GM12892 (cell line): ENCODE data around the gene WDR45B.
"Not testable (repeated sequence)": the region's sequence is repeated elsewhere in the genome, so short reads cannot be mapped to it uniquely, and the experiment has no call there.

Source experiments
- DNase-seq: peaks from one replicate; pipeline ENCODE4 v3.0.0; 2011; ENCODE audit not compliant: insufficient read length
- FAIRE-seq: peaks from 2 replicates; lab custom pipeline; 2011; peaks lifted over from hg19 to GRCh38; lab: Jason Lieb, UNC
- POLR2A ChIP-seq: IDR thresholded peaks from 2 replicates; pipeline ENCODE4 v1.6.1; 2011; ENCODE audit warnings: low read depth, low read length, control low read depth
- POLR2AphosphoS5 ChIP-seq: IDR thresholded peaks from 2 replicates; pipeline ENCODE4 v1.6.1; 2011; ENCODE audit warnings: low read depth, low read length, control low read depth
- TAF1 ChIP-seq: IDR thresholded peaks from 2 replicates; pipeline ENCODE4 v1.6.1; 2011; ENCODE audit warnings: low read depth, mild to moderate bottlenecking, control low read depth, low read length, borderline replicate concordance

The WDR45B gene

DNA sequence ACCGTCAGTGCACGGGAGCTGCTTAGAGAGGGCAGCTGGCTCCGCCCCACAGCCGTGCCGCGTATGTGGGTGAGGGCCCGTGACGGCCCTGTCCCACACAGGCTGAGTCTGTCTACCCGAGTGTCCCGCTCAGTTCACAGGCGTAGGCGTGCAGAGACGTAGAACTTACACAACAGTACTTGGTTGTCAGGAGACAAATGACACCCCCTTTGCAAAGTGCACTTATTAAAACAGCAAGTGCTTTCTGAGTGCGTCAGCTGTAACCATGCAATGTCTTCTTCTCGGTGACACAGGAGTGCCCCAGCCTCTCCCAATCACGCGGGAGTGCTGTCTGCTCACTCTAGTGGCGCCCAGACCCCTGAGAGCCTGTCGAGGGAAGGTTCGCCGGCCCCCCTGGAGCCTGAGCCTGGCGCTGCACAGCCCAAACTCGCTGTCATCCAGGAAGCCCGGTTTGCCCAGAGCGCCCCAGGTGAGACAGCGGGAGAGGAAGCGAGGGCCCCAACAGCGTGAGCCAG lies 64.5 kb downstream of the WDR45B start:
- TF ChIP-seq TAF1 (no peak), POLR2AphosphoS5 (no peak), POLR2A (no peak)
- FAIRE-seq (no peak), DNase-seq (no peak)

DNA sequence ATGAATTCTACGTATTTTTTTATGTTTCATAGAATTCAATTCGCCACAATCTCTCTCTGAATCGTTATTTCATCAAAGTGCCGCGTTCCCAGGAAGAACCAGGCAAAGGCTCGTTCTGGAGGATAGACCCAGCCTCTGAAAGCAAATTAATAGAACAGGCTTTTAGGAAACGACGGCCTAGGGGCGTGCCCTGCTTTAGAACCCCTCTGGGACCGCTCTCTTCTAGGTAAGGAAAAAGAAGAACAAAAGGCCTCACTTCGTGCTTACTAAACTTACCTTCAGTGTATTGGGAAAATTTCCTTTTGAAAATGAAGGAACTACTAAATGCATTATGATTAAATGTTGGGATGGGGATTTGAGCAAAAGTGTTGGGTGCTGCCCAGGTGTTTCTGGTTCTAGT lies 65.5 kb downstream of the WDR45B start:
- DNase-seq (no peak), FAIRE-seq (no peak)
- TF ChIP-seq POLR2AphosphoS5 = no peak
- TF ChIP-seq TAF1 = no peak
- TF ChIP-seq POLR2A = no peak

DNA sequence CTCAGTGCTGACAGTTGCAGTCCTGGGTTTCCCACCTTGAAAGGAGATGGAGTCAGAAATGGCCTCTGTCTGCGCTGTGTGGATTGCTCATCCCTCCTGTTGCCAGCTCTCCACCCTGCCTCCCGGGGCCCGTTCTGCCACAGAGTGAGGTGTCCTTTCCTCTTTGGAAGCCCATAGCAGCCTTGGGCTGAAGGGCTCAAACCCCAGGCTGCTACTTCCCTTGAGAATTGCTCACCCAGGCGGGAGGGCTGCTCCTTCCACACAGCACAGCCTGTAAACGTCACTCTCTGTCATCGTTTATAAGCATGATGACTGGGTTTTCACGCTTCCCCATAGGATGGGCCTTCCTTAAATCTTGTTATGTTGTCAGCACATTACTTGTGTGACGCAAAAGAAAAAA lies 66.0 kb downstream of the WDR45B start:
- FAIRE-seq (no peak), DNase-seq (no peak)
- TF ChIP-seq POLR2AphosphoS5 (no peak), POLR2A (no peak), TAF1 (no peak)

DNA sequence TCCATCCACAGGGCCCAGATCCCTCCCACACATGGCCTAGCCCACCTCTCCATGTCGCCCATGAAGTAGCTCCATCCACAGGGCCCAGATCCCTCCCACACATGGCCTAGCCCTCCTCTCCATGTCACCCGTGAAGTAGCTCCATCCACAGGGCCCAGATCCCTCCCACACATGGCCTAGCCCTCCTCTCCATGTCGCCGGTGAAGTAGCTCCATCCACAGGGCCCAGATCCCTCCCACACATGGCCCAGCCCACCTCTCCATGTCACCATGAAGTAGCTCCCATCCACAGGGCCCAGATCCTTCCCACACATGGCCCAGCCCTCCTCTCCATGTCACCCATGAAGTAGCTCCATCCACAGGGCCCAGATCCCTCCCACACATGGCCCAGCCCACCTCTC lies 68.3 kb downstream of the WDR45B start:
- not testable (repeated sequence) for FAIRE-seq

DNA sequence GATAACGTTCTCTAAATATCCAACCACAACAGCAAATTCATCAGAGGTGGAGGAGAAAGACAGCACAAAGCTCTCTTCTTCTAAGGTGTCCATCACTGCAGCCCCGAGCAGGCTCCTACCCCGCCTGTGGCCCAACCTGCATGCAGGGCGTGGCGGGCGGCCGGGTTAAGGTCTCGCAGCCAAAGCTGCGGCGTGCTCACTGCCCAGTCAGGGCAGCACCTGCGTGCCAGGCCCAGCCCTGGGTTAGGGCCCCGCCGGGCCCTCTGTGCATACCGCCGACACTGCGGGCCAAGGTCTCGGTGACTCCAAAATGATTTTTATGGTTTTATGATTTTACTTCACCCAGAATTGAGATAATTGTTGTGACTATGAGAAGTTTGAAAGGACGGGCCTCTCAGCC lies 70.9 kb downstream of the WDR45B start:
- no peak for FAIRE-seq
- TF ChIP-seq TAF1 (no peak), POLR2AphosphoS5 (no peak), POLR2A (no peak)
- DNase-seq = no peak

More for the DNA sequence above, 68.3 kb downstream of the WDR45B start:
- not testable (repeated sequence) for DNase-seq

DNA sequence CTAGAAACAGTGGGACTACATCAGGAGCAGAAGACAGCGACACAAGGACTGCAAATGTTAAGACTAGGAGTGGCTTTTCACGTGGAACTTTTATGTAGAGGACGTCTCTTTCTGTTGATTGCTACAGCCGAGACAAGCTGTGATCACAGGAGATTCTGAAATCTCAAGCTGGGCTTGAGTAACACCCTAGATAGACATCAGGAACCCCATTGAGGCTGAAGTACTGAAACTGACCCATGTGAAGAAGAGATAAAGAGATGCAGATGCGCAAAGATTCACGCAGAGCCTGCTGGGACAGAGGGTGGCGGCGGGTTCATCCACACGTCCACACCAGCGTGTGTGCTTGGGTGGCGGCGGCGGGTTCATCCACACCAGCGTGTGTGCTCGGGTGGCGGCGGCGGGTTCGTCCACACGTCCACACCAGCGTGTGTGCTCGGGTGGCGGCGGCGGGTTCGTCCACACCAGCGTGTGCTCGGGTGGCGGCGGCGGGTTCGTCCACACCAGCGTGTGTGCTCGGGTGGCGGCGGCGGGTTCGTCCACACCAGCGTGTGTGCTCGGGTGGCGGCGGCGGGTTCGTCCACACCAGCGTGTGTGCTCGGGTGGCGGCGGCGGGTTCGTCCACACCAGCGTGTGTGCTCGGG lies 72.5 kb downstream of the WDR45B start:
- not testable (repeated sequence) for FAIRE-seq, DNase-seq

DNA sequence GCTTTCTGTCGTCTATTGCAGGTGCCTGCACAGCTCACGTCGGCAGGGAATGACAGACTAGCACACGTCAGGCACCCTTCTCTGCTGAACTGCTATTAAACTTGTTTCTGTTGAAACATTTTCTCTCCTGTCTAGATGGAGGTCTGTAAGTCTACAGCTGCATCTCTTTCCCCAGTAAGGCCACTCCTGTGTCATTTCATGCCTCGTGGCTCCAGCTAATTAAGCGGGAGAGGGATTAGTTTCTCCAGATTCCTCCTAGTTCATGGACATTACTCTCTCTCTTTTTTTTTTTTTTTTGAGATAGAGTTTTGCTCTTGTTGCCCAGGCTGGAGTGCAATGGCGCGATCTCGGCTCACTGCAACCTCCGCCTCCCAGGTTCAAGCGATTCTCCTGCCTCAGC lies 74.2 kb downstream of the WDR45B start:
- DNase-seq (no peak), FAIRE-seq (no peak)
- TF ChIP-seq POLR2AphosphoS5 (no peak), POLR2A (no peak), TAF1 (no peak)

DNA sequence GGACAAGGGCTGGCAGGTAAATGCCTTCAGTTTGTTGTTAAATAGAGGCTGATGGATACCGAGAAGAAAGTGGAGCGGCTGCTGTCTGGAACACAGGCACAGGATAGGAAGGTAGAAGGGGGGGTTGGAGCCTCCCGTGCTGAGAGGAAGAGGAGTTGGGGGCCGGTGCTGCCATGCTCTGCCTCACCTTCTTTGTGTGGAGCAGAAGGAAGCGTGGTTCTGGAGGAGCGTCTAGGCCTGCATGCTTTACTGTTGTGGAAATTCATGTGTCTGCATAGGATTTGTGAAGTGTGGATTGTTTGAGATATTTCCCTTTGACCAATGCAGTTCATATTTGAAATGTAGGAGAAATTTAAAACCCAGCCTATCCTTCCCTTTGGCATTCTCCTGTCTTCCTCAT lies 76.4 kb downstream of the WDR45B start:
- TF ChIP-seq POLR2A (no peak), POLR2AphosphoS5 (no peak), TAF1 (no peak)
- no peak for DNase-seq
- no peak for FAIRE-seq

DNA sequence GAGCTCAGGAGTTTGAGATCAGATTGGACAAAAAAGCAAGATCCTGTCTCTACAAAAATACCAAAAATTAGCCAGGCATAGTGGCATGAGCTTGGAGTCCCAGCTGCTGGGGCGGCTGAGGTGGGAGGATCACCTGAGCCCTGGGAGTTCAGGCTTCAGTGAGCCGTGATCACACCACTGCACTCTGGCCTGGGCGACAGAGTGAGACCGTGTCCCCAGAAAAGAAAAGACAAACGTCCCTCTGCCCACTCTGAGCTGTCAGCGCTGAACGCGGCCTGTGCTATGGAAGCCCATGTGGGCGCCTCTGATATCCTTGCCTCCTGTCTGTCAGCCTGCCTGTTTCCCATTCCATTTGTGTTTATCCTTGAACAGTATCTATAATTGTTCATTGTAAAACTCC lies 78.0 kb downstream of the WDR45B start:
- no peak for TF ChIP-seq POLR2A
- TF ChIP-seq TAF1 = no peak
- no peak for TF ChIP-seq POLR2AphosphoS5
- FAIRE-seq = no peak

DNA sequence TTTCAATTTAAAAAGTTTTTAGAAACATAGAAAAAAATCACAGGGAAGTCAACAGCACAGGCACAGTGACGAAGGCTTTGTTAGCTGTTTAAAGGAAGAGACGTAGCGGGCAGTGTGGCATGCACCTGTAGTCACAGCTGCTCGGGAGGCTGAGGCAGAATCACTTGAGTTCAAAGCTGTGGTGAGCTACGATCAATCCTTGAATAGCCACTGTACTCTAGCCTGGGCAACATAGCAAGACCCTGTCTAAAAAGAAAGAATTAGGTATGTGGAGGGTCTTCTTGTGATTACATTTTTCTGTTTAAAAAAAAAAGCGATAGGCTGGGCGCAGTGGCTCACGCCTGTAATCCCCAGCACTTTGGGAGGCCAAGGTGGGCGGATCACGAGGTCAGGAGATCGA lies 78.6 kb downstream of the WDR45B start:
- DNase-seq (no peak), FAIRE-seq (no peak)
- no peak for TF ChIP-seq POLR2A

More for the DNA sequence above, 78.0 kb downstream of the WDR45B start:
- no peak for DNase-seq

DNA sequence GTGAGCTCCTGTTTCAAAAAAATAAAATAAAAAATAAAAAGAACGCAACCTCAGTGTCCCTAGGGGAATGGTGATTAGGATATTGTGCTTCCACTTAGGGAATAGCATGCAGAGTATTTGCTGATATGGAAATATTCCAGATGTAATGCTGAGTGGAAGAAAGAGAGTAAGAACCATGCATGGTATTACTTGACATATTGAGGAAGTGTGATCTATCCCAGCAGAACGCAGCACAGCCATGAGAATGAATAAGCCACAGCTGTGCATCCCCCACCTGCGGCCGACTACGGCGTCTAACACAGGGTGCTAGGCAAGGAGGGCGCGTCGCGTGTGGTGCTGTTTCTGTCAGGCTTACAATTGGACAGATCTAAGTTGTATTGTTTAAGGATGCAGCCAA lies 79.2 kb downstream of the WDR45B start:
- TF ChIP-seq POLR2AphosphoS5 (no peak), TAF1 (no peak), POLR2A (no peak)
- DNase-seq (no peak), FAIRE-seq (no peak)

DNA sequence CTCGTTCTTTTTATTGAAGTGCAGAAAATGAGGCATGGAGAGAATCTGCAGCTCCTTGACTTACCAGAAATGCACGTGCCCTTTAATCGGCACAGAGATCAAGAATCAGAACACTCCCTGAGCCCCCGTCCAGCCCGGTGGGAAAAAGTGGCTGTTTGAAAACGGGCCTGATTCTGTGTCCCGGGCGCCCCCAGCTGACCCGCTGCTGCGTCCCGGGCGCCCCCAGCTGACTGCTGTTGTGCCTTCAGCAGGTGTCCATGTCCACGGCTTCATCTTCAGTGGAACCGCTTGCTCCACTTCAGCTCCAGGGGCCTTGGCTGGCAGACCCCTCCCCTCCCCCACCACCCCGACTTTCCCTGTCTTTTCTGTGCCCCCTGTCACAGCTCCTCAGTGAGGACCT lies 81.0 kb downstream of the WDR45B start:
- TF ChIP-seq POLR2AphosphoS5 = no peak
- no peak for TF ChIP-seq TAF1
- TF ChIP-seq POLR2A = no peak
- DNase-seq = no peak
- no peak for FAIRE-seq

DNA sequence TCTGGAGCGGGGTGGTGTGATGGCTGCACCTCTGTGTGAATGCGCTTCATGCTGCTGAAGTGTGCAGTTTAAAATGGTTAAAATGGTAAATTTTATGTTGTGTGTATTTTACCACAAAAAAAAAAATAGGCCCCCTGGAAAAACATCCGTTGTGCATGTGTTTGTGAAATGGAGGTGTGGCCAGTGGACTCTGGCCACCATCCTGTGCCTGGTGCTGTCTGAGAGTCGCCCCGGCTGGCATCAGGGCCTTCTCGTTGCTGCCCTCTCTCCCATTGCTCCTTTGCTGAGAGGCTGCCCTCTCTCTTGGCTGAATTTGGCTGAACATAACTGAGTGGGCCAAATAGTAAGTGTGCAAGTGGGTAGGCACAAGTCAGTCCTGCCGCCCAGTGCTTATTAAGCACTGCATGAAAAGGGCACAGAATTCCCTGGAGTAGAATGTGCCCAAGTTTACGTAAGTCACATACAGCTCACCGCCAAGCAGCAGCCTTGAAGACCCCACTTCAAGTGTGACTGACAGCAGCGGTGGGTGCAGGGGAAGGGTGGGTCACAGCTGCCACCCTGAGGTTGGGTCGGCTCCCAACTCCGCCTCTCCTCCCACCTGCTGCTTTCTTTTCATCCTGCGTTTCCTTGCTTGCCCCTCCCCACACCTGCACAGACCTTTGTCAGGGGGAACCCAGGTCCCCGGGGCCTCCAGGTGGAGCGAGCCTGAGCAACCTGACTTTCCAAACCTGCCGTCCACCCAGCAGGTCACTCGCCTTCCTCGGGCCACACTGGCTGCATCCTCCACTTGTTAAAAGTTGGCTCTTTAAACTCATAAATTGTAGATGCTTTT lies 81.9 kb downstream of the WDR45B start:
- FAIRE-seq (no peak), DNase-seq (no peak)
- TF ChIP-seq TAF1 = no peak
- no peak for TF ChIP-seq POLR2AphosphoS5
- no peak for TF ChIP-seq POLR2A
